Measurements from ENCODE around the gene MRPL28.
"Not testable (repeated sequence)": the region's sequence is repeated elsewhere in the genome, so short reads cannot be mapped to it uniquely, and the experiment has no call there.

The MRPL28 gene

GRCh38 chr16:373020-373598 is 2.8 kb upstream of the MRPL28 start:
- DNase-seq, result no peak

- no peak for DNase-seq
These were observed 2.1 kb upstream of the MRPL28 start for GRCh38 chr16:372302-372983.

DNA sequence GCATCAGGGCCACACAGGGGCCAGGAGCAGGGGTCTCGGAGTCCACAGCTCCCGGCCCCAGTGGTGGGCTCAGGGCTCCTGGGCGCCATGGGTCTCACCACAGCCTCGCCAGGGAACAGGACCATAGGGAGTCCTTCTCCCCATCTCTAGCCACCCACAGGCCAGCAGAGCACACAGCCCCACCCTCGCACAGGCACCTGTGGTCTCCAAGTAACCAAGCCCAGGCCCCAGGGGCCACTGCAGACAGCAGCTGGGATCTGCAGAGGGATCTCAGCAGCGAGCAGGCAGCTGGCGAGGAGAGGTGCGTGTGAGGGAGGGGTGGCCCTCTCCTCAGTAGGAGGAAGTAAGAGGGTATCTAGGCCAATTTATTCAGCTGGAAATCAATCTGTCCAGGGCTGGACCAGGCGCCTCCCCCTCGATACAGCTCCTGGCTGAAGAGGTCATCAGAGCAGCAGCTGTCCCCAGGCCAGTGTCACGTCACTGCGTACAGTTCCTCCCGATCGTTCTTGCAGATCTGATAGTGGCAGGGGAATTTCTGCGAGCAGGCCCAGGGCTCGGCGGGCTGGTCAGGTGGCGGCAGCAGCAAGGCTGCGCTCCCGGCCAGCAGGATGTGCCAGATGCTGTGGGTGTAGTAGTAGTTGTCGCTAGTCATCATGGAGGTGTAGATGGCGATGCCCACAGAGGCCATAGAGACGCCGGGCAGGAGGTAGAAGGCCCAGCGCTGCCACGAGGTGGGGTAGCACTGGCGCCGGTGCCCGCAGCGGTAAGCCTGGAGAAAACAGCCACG is 1.4 kb upstream of the MRPL28 start:
- peak; percentile 65 for DNase-seq

- no peak for DNase-seq
These were observed 709 bp upstream of the MRPL28 start for GRCh38 chr16:370979-371514.

- no peak for DNase-seq
These were observed 387 bp downstream of the MRPL28 start for GRCh38 chr16:369866-370436.

DNA sequence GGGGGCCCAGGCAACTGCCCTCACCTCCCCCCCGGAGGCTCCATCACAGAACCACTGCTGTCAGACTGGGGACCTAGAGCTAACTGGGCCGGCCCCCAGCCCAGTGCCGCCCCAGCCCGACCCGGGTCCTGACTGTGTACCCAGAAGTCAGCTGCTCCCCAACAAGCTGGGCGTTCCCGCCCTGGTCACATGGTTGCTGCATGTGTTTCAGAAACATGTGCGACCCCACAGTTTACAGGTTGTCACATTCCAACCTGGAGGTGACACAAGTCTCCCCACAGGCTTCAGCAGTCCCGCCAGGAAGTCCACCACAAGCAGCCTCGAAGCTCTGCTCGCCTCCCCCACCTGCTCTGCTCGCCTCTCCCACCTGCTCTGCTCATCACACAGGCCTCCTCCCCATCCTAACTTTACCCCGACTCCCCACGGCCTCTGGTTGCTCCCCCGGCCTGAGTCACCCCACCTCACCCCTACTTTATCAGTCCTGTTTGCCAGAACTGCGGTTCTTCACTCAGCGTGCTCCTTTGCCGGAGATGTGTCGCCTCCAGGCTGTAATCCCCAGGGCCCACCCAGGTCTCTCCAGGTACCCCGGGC is 968 bp downstream of the MRPL28 start:
- no peak for DNase-seq

GRCh38 chr16:368388-369158 is 1.8 kb downstream of the MRPL28 start:
- DNase-seq, result no peak

GRCh38 chr16:367333-367903 is 2.9 kb downstream of the MRPL28 start:
- no peak for DNase-seq

DNA sequence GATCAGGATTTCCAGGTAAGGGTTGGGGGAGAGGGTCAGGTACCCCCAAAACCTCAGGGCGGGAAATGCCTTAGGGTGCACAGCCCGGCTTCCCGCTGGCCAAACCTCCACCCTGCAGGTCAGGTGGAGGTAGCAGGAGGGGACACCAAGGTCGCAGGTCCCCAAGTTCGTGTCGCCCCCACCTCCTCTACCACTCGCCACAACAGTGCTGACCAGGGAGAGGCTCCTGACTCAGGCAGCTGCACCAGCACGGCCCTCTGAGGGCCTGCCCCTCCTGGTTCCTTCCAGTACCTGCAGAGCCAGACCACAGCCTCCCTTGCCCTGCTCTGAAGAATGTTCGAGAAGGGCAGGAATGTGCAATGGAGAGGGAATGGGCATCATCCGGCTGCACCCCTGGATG is 3.9 kb downstream of the MRPL28 start:
- no peak for DNase-seq

GRCh38 chr16:364595-365491 is 5.5 kb downstream of the MRPL28 start:
- no peak for DNase-seq

DNA sequence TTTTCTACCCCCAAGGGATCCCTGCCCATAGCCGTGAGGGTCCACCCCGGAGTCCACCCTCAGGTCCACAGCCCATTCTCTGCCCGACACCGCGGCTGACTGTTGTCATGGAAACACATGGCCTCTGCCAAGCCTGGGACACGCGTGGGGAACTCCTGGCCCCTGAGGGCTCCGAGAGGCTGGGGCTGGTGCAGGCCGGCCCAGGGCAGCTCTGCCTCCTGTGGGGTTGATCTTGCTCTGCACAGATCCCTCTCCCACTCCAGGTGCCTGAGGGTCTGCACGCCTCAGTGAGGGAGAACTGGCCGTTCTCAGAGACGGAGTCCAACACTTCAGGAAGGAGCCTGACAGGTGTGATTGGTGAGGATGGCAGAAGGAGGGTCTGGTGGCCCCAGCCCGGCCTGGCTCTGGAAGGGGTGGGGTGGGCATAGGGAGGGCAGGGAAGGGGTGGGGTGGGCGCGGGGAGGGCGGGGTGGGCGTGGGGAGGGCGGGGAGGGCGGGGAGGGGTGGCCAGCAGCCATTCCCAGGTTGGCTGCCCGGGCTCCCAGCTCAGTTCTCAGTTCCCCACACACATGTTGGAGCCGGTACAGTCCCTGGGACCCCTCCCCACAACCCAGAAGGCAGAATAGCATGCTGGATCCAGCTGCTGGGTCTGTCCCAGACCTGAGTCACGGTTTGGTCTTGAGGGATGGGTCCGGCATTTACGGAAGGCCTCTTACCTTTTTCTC is 6.4 kb downstream of the MRPL28 start:
- DNase-seq, result no peak

GRCh38 chr16:363110-363765 is 7.1 kb downstream of the MRPL28 start:
- DNase-seq, result no peak

DNA sequence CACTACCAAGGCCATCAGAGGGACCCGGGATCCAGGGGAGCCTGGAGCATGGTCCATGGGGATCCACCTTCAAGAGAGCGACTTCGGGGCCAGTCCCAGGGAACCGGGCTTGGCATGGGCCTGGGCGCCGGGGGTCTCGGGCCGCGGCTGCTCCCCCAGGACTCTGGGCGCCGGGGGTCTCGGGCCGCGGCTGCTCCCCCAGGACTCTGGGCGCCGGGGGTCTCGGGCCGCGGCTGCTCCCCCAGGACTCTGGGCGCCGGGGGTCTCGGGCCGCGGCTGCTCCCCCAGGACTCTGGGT is 7.7 kb downstream of the MRPL28 start:
- not testable (repeated sequence) for DNase-seq

- peak; percentile 86 for DNase-seq
These were observed 8.3 kb downstream of the MRPL28 start for GRCh38 chr16:361872-362701.

DNA sequence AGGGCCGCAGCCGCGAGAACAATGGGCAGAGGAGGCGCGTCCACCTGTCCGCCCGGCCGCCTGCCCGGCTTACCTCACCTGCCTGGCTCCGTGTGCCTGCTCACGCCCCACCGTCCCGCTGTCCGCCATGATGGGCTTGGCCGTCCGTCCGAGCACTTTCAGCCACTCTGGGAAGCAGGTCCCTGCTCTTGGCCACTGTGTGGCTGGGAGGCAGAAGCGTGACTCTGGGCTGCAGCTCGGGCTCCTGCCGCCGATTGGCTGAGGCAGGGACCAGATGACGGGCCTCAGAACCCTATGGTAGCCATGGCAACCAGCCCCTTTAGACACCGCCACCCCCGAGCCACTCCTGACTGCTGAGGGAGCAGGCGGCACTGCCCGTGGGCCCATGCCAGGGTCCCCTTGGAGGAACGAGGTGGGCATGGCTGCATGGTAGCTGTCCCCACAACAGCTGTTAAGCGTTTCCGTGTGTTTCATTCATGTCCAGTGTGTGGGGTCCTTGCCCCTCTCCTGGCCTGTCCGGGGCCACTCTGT is 8.9 kb downstream of the MRPL28 start:
- DNase-seq, result no peak

GRCh38 chr16:360698-361336 is 9.5 kb downstream of the MRPL28 start:
- no peak for DNase-seq

GRCh38 chr16:359871-360697 is 10.3 kb downstream of the MRPL28 start:
- peak; percentile 19 for DNase-seq
